ENCODE data around the gene IGF1. TPM values are rescaled to one million over a fixed set of nuclear protein-coding genes. Genes with fewer than 3 reads are reported as not detected.

IGF1 gene
- total and polyA plus RNA-seq, 7 experiments from 2014 or later, result 0.30 to 1.5 (median 0.72) TPM; not detected in 3

GRCh38 chr12:102475355-102475754, 5.0 kb downstream of the IGF1 start:
- H3K27me3 Mint-ChIP-seq, result peaks cover 3 to 36% (median 10%) of the 10 kb centered on the region in 5 donors
- ATAC-seq, result no peak
- no peaks in the 10 kb centered on the region for H3K36me3 ChIP-seq (ENCODE audit: control insufficient read depth in 2 of 3, insufficient read depth in 3 of 3, low read length in 3 of 3)
- H3K4me1 ChIP-seq (ENCODE audit: control insufficient read depth in 2 of 2, insufficient read depth in 2 of 2, low read length in 2 of 2), result peaks cover 4 to 6% of the 10 kb centered on the region in 2 donors
- intact Hi-C loops (cut with micrococcal nuclease), result no loop called here
- no peaks in the 10 kb centered on the region for H3K9me3 ChIP-seq (ENCODE audit: control insufficient read depth in 2 of 3, low read length in 3 of 3)
- H3K27ac Mint-ChIP-seq, result no peak overlapping the region
- H3K27ac ChIP-seq (ENCODE audit: low read depth, low read length), result no peak overlapping the region
- no peaks in the 10 kb centered on the region for H3K9me3 Mint-ChIP-seq
- ChIA-PET CTCF (no interaction called here), POLR2A (no interaction called here)
- no peaks in the 10 kb centered on the region for H3K27me3 ChIP-seq (ENCODE audit: control insufficient read depth in 2 of 2, insufficient read depth in 2 of 2, low read length in 2 of 2)
- peaks cover 0 to 31% (median 0%) of the 10 kb centered on the region in 7 donors for H3K4me1 Mint-ChIP-seq
- H3K36me3 Mint-ChIP-seq, result no peaks in the 10 kb centered on the region
- no peak overlapping the region for H3K4me3 Mint-ChIP-seq
- no peak for DNase-seq
- H3K4me3 ChIP-seq (ENCODE audit: low read length), result no peak overlapping the region

GRCh38 chr12:102474438-102475064, 5.8 kb downstream of the IGF1 start:
- no peaks in the 10 kb centered on the region for H3K9me3 Mint-ChIP-seq
- no peak overlapping the region for H3K27ac Mint-ChIP-seq
- POLR2A ChIA-PET, result no interaction called here

DNA sequence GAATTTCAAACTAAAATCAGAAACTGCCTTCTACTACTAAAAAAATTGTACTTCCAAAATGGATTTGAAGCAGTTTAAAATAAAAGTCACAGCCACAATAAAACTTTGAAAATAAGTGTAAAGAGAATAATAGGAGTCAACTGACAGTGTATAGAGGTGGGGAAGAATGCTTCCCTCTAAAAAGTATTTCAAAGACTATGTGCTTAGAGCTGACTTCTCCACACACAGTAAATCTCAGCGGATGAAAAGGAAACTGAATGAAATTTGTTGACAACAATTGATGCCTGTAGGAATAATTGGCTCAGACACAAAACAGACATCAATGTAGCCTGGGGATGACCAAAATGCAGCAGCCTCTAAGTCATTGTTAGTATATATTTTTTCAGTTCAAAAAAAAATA, 7.9 kb downstream of the IGF1 start:
- H3K4me1 Mint-ChIP-seq, result peaks cover 0 to 28% (median 0%) of the 10 kb centered on the region in 7 donors
- no peak overlapping the region for H3K4me3 Mint-ChIP-seq
- ATAC-seq (no peak), DNase-seq (no peak)
- H3K4me3 ChIP-seq (ENCODE audit: low read length), result no peak overlapping the region
- no peak overlapping the region for H3K27ac Mint-ChIP-seq
- no peaks in the 10 kb centered on the region for H3K36me3 ChIP-seq (ENCODE audit: control insufficient read depth in 2 of 3, insufficient read depth in 3 of 3, low read length in 3 of 3)
- H3K9me3 ChIP-seq (ENCODE audit: control insufficient read depth in 2 of 3, low read length in 3 of 3), result no peaks in the 10 kb centered on the region
- CTCF ChIA-PET, result interaction anchor here (1.2 kb wide), 1 partner anchor 10 kb away, joined by 4 read pairs; no protein-coding TSS in a partner anchor
- intact Hi-C loops (cut with micrococcal nuclease), result no loop called here
- peaks cover 11 to 41% (median 12%) of the 10 kb centered on the region in 5 donors for H3K27me3 Mint-ChIP-seq
- POLR2A ChIA-PET, result no interaction called here
- no peaks in the 10 kb centered on the region for H3K27me3 ChIP-seq (ENCODE audit: control insufficient read depth in 2 of 2, insufficient read depth in 2 of 2, low read length in 2 of 2)
- no peaks in the 10 kb centered on the region for H3K9me3 Mint-ChIP-seq
- no peak overlapping the region for H3K27ac ChIP-seq (ENCODE audit: low read depth, low read length)
- no peaks in the 10 kb centered on the region for H3K4me1 ChIP-seq (ENCODE audit: control insufficient read depth in 2 of 2, insufficient read depth in 2 of 2, low read length in 2 of 2)
- H3K36me3 Mint-ChIP-seq, result no peaks in the 10 kb centered on the region

More at GRCh38 chr12:102474438-102475064, 5.8 kb downstream of the IGF1 start:
- no peak for ATAC-seq
- Histone ChIP-seq H3K36me3 (ENCODE audit: control insufficient read depth in 2 of 3, insufficient read depth in 3 of 3, low read length in 3 of 3) (no peaks in the 10 kb centered on the region), H3K27ac (ENCODE audit: low read depth, low read length) (no peak overlapping the region), H3K27me3 (ENCODE audit: control insufficient read depth in 2 of 2, insufficient read depth in 2 of 2, low read length in 2 of 2) (no peaks in the 10 kb centered on the region), H3K9me3 (ENCODE audit: control insufficient read depth in 2 of 3, low read length in 3 of 3) (no peaks in the 10 kb centered on the region), H3K4me3 (ENCODE audit: low read length) (no peak overlapping the region), H3K4me1 (ENCODE audit: control insufficient read depth in 2 of 2, insufficient read depth in 2 of 2, low read length in 2 of 2) (peaks cover 4 to 6% of the 10 kb centered on the region in 2 donors)
- intact Hi-C loops (cut with micrococcal nuclease), result no loop called here
- H3K4me3 Mint-ChIP-seq, result peak overlapping the region in 1 of 10 donors; percentile 48
- H3K27me3 Mint-ChIP-seq, result peaks cover 3 to 36% (median 10%) of the 10 kb centered on the region in 5 donors
- H3K4me1 Mint-ChIP-seq, result peaks cover 0 to 31% (median 0%) of the 10 kb centered on the region in 7 donors
- DNase-seq, result peak in 1 of 9 donors; percentile 26
- CTCF ChIA-PET, result no interaction called here
- no peaks in the 10 kb centered on the region for H3K36me3 Mint-ChIP-seq

- ChIA-PET POLR2A (no interaction called here), CTCF (interaction anchor here (0.6 to 1.2 kb wide), 3 partner anchors 11 to 538 kb away, joined by 3 to 4 read pairs (median 3); no protein-coding TSS in a partner anchor)
- H3K27ac ChIP-seq (ENCODE audit: low read depth, low read length), result no peak overlapping the region
- no peak overlapping the region for H3K4me3 ChIP-seq (ENCODE audit: low read length)
- Mint-ChIP-seq H3K27ac (no peak overlapping the region), H3K4me3 (no peak overlapping the region), H3K9me3 (no peaks in the 10 kb centered on the region), H3K36me3 (no peaks in the 10 kb centered on the region), H3K27me3 (peaks cover 6 to 31% (median 14%) of the 10 kb centered on the region in 5 donors), H3K4me1 (peaks cover 0 to 25% (median 0%) of the 10 kb centered on the region in 7 donors)
- no peaks in the 10 kb centered on the region for H3K4me1 ChIP-seq (ENCODE audit: control insufficient read depth in 2 of 2, insufficient read depth in 2 of 2, low read length in 2 of 2)
- no peak for ATAC-seq
- no peaks in the 10 kb centered on the region for H3K9me3 ChIP-seq (ENCODE audit: control insufficient read depth in 2 of 3, low read length in 3 of 3)
- no peaks in the 10 kb centered on the region for H3K27me3 ChIP-seq (ENCODE audit: control insufficient read depth in 2 of 2, insufficient read depth in 2 of 2, low read length in 2 of 2)
- no peak for DNase-seq
- intact Hi-C loops (cut with micrococcal nuclease), result no loop called here
- H3K36me3 ChIP-seq (ENCODE audit: control insufficient read depth in 2 of 3, insufficient read depth in 3 of 3, low read length in 3 of 3), result no peaks in the 10 kb centered on the region
These were observed 8.8 kb downstream of the IGF1 start for GRCh38 chr12:102471556-102471955.

- Mint-ChIP-seq H3K27ac (no peak overlapping the region), H3K4me1 (peaks cover 0 to 22% (median 0%) of the 10 kb centered on the region in 7 donors), H3K36me3 (no peaks in the 10 kb centered on the region), H3K4me3 (no peak overlapping the region), H3K9me3 (no peaks in the 10 kb centered on the region), H3K27me3 (peaks cover under 1 to 31% (median 18%) of the 10 kb centered on the region in 5 donors)
- H3K9me3 ChIP-seq (ENCODE audit: control insufficient read depth in 2 of 3, low read length in 3 of 3), result no peaks in the 10 kb centered on the region
- ChIA-PET POLR2A (no interaction called here), CTCF (interaction anchor here (1.2 to 1.6 kb wide), 2 partner anchors 12 to 14 kb away, joined by 3 to 5 read pairs; no protein-coding TSS in a partner anchor)
- no peak overlapping the region for H3K4me3 ChIP-seq (ENCODE audit: low read length)
- H3K4me1 ChIP-seq (ENCODE audit: control insufficient read depth in 2 of 2, insufficient read depth in 2 of 2, low read length in 2 of 2), result no peaks in the 10 kb centered on the region
- intact Hi-C loops (cut with micrococcal nuclease), result no loop called here
- ATAC-seq (no peak), DNase-seq (no peak)
- no peaks in the 10 kb centered on the region for H3K36me3 ChIP-seq (ENCODE audit: control insufficient read depth in 2 of 3, insufficient read depth in 3 of 3, low read length in 3 of 3)
- H3K27ac ChIP-seq (ENCODE audit: low read depth, low read length), result no peak overlapping the region
- no peaks in the 10 kb centered on the region for H3K27me3 ChIP-seq (ENCODE audit: control insufficient read depth in 2 of 2, insufficient read depth in 2 of 2, low read length in 2 of 2)
These were observed 9.4 kb downstream of the IGF1 start for GRCh38 chr12:102470945-102471344.

DNA sequence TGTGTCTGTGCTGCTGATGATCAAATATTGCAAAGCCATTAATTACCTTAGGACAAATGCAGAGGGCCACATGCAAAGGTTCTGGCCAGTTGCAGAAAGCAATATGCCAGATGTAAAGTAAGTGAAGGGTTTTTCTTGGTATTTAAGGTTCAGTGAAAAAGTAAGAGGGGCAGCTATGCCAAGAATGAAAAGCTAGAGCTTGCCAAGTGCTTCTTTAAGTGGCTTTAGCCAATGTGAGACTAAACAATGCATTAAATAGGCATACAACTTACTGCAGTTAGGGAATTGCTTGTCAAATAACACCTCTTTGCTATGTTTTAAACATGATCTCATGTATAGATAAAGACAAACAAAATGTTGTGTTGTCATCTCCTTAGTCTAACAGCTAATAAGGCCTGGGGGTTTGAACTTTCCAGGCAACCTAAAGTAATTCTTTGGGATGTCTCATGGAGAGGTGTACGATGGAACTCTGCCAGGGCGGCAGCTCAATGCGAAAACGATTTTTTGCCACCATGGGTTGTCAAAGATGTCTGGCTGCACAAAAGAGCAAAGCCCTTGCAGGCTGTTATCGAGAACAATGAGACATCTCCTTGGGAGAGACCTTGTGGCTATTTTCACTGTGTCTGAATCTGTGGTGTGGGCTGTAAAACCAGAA, 12.0 kb downstream of the IGF1 start:
- no peaks in the 10 kb centered on the region for H3K4me1 Mint-ChIP-seq
- peaks cover 0 to 24% (median 15%) of the 10 kb centered on the region in 5 donors for H3K27me3 Mint-ChIP-seq
- Histone ChIP-seq H3K36me3 (ENCODE audit: control insufficient read depth in 2 of 3, insufficient read depth in 3 of 3, low read length in 3 of 3) (no peaks in the 10 kb centered on the region), H3K4me1 (ENCODE audit: control insufficient read depth in 2 of 2, insufficient read depth in 2 of 2, low read length in 2 of 2) (no peaks in the 10 kb centered on the region), H3K27me3 (ENCODE audit: control insufficient read depth in 2 of 2, insufficient read depth in 2 of 2, low read length in 2 of 2) (no peaks in the 10 kb centered on the region), H3K9me3 (ENCODE audit: control insufficient read depth in 2 of 3, low read length in 3 of 3) (no peaks in the 10 kb centered on the region), H3K27ac (ENCODE audit: low read depth, low read length) (no peak overlapping the region), H3K4me3 (ENCODE audit: low read length) (no peak overlapping the region)
- H3K36me3 Mint-ChIP-seq, result no peaks in the 10 kb centered on the region
- no peak for ATAC-seq
- H3K4me3 Mint-ChIP-seq, result no peak overlapping the region
- POLR2A ChIA-PET, result no interaction called here
- no peaks in the 10 kb centered on the region for H3K9me3 Mint-ChIP-seq
- intact Hi-C loops (cut with micrococcal nuclease), result no loop called here
- H3K27ac Mint-ChIP-seq, result no peak overlapping the region
- DNase-seq, result no peak
- CTCF ChIA-PET, result no interaction called here
